Tibial artery (tissue), 4 donors: ENCODE results near the gene SLC2A11.

ENCODE experiments used
- DNase-seq, 2 donors: peaks; one replicate each; pipeline ENCODE4 v3.0.0-alpha.2; 2019
- H3K27ac ChIP-seq, 2 donors: fragments of 200-600 bp; sonication (generic) in 1 of 2; 1 replicate in 1 of 2; 2 replicates in 1 of 2; pipeline ENCODE4 v1.5.1; 2018 to 2019; ENCODE audit warnings: mild to moderate bottlenecking in 1 of 2
- H3K27me3 ChIP-seq, 2 donors: fragments of 200-600 bp; sonication (generic) in 1 of 2; one replicate each; pipeline versions ENCODE4 v1.5.1 to v1.6.0; 2016 to 2019
- H3K36me3 ChIP-seq, 3 donors: fragments of 200-600 bp; sonication (generic) in 2 of 3; one replicate each; pipeline ENCODE4 v1.5.1; 2016 to 2019; ENCODE audit warnings: mild to moderate bottlenecking in 2 of 3
- H3K4me1 ChIP-seq, 4 donors: fragments of 200-600 bp; sonication (generic) in 2 of 4; 1 replicate in 3 of 4; 2 replicates in 1 of 4; pipeline ENCODE4 v1.5.1; 2016 to 2019
- H3K4me3 ChIP-seq, 2 donors: fragments of 200-600 bp; sonication (generic) in 1 of 2; 1 replicate in 1 of 2; 2 replicates in 1 of 2; pipeline ENCODE4 v1.5.1; 2018 to 2019; ENCODE audit warnings: mild to moderate bottlenecking in 2 of 2
- H3K9me3 ChIP-seq, 3 donors: fragments of 200-600 bp; sonication (generic) in 1 of 3; one replicate each; pipeline ENCODE4 v1.5.1; 2016 to 2019
- CTCF ChIP-seq, 2 experiments: fragments of 200-600 bp in 1 of 2; fragments of 450-650 bp in 1 of 2; IDR thresholded peaks; one replicate each; pipeline ENCODE4 v1.5.1; 2017 to 2019; ENCODE audit warnings: antibody characterized with exemption in 2 of 2, mild to moderate bottlenecking in 1 of 2, moderate library complexity in 1 of 2
- intact Hi-C: fragments of 100-400 bp; cut with DNase I; formaldehyde crosslinking; loops from one replicate; pipeline ENCODE4 v1.15.0; 2023; ENCODE audit warnings: low total_unique reads

SLC2A11 gene

GRCh38 chr22:23824476-23825245 is 33.0 kb upstream of the SLC2A11 start:
- Histone ChIP-seq H3K4me3 (no peak overlapping the region), H3K36me3 (peaks cover 23 to 99% (median 87%) of the 10 kb centered on the region in 3 donors), H3K27ac (no peak overlapping the region), H3K4me1 (peaks cover 0 to 13% (median 5%) of the 10 kb centered on the region in 4 donors), H3K27me3 (no peaks in the 10 kb centered on the region), H3K9me3 (no peaks in the 10 kb centered on the region)
- intact Hi-C loops = no loop called here
- no peak for TF ChIP-seq CTCF (IDR thresholded peaks at IDR 0.05)
- DNase-seq = no peak

GRCh38 chr22:23825246-23825905 is 32.3 kb upstream of the SLC2A11 start:
- no peaks in the 10 kb centered on the region for H3K9me3 ChIP-seq
- H3K27me3 ChIP-seq = no peaks in the 10 kb centered on the region
- no peak for DNase-seq
- H3K36me3 ChIP-seq = peaks cover 23 to 92% (median 80%) of the 10 kb centered on the region in 3 donors
- H3K27ac ChIP-seq = no peak overlapping the region
- H3K4me1 ChIP-seq = peaks cover 0 to 13% (median 5%) of the 10 kb centered on the region in 4 donors
- TF ChIP-seq CTCF (IDR thresholded peaks at IDR 0.05) = no peak
- intact Hi-C loops = no loop called here
- H3K4me3 ChIP-seq = no peak overlapping the region

GRCh38 chr22:23826510-23827350 is 30.9 kb upstream of the SLC2A11 start:
- peaks cover 23 to 91% (median 75%) of the 10 kb centered on the region in 3 donors for H3K36me3 ChIP-seq
- DNase-seq = no peak
- H3K4me1 ChIP-seq = peaks cover 0 to 13% (median 5%) of the 10 kb centered on the region in 4 donors
- no peak overlapping the region for H3K27ac ChIP-seq
- intact Hi-C loops = no loop called here
- H3K4me3 ChIP-seq = no peak overlapping the region
- no peaks in the 10 kb centered on the region for H3K9me3 ChIP-seq
- no peak for TF ChIP-seq CTCF (IDR thresholded peaks at IDR 0.05)
- no peaks in the 10 kb centered on the region for H3K27me3 ChIP-seq

- no peaks in the 10 kb centered on the region for H3K9me3 ChIP-seq
- TF ChIP-seq CTCF (IDR thresholded peaks at IDR 0.05) = no peak
- H3K4me1 ChIP-seq = peaks cover 0 to 12% (median 8%) of the 10 kb centered on the region in 4 donors
- intact Hi-C loops = no loop called here
- H3K36me3 ChIP-seq = peaks cover 23 to 89% (median 75%) of the 10 kb centered on the region in 3 donors
- DNase-seq = no peak
- no peak overlapping the region for H3K27ac ChIP-seq
- no peak overlapping the region for H3K4me3 ChIP-seq
- H3K27me3 ChIP-seq = no peaks in the 10 kb centered on the region
Measured at GRCh38 chr22:23827351-23827995, 30.2 kb upstream of the SLC2A11 start.
